Fibroblast of lung (primary cell): Measurements from ENCODE around the gene BMP4. TPM values are rescaled to one million over a fixed set of nuclear protein-coding genes. Genes with fewer than 3 reads are reported as not detected.

ENCODE experiments used
- DNase-seq, 2 donors: peaks; one replicate each; pipeline versions ENCODE4 v3.0.0 to v3.0.0-alpha.2; 2010; ENCODE audit warnings: low read depth in 2 of 2
- H2AFZ ChIP-seq: 2 replicates; pipeline ENCODE4 v1.5.1; 2012; ENCODE audit warnings: low read length, control low read depth, inconsistent platforms
- H3K27ac ChIP-seq: 2 replicates; pipeline ENCODE4 v1.5.1; 2011; ENCODE audit warnings: low read length, control low read depth; ENCODE audit not compliant: insufficient read depth
- H3K27me3 ChIP-seq: 2 replicates; pipeline ENCODE4 v1.5.1; 2011; ENCODE audit warnings: mild to moderate bottlenecking, low read length; ENCODE audit not compliant: control insufficient read depth, insufficient read depth
- H3K36me3 ChIP-seq: 2 replicates; pipeline ENCODE4 v1.5.1; 2011; ENCODE audit warnings: low read length; ENCODE audit not compliant: control insufficient read depth, insufficient read depth
- H3K4me1 ChIP-seq: 2 replicates; pipeline ENCODE4 v1.5.1; 2011; ENCODE audit warnings: low read length; ENCODE audit not compliant: control insufficient read depth, insufficient read depth; ENCODE audit errors: extremely low read depth
- H3K4me2 ChIP-seq: 2 replicates; pipeline ENCODE4 v1.5.1; 2011; ENCODE audit warnings: low read length, control low read depth; ENCODE audit not compliant: insufficient read depth; ENCODE audit errors: extremely low read depth
- H3K4me3 ChIP-seq, 4 experiments: fragments of 200-600 bp in 1 of 4; sonication (generic) in 1 of 4; replicated peaks in 1 of 4; 2 replicates each; pipeline ENCODE4 v1.5.1; 2011 to 2016; ENCODE audit warnings: low read length in 4 of 4, low read depth in 3 of 4, mild to moderate bottlenecking in 3 of 4, control low read depth in 2 of 4, inconsistent platforms in 1 of 4, mixed read lengths in 1 of 4; ENCODE audit not compliant: insufficient read depth in 1 of 4; ENCODE audit errors: control extremely low read depth in 1 of 4
- H3K79me2 ChIP-seq: 2 replicates; pipeline ENCODE4 v1.5.1; 2012; ENCODE audit warnings: mild to moderate bottlenecking, low read length, inconsistent platforms; ENCODE audit not compliant: control insufficient read depth, insufficient read depth
- H3K9ac ChIP-seq: 2 replicates; pipeline ENCODE4 v1.5.1; 2011; ENCODE audit warnings: mild to moderate bottlenecking, low read length, control low read depth; ENCODE audit not compliant: insufficient read depth
- H3K9me3 ChIP-seq: 2 replicates; pipeline ENCODE4 v1.5.1; 2012; ENCODE audit warnings: low read depth, low read length; ENCODE audit not compliant: control insufficient read depth, insufficient read depth
- H4K20me1 ChIP-seq: 2 replicates; pipeline ENCODE4 v1.5.1; 2011; ENCODE audit warnings: low read length; ENCODE audit not compliant: control insufficient read depth, insufficient read depth; ENCODE audit errors: extremely low read depth
- EZH2 ChIP-seq: IDR thresholded peaks from 2 replicates; pipeline ENCODE4 v1.5.1; 2012; ENCODE audit warnings: low read length, control low read depth, mild to moderate bottlenecking; ENCODE audit errors: missing control alignments
- polyA plus RNA-seq, 2 donors: library from polyadenylated mRNA; depleted of rRNA in 1 of 2; stranded (reverse) in 1 of 2; unstranded in 1 of 2; fragments of >200 nt; gene quantifications; 2 replicates each; pipeline ENCODE4 v1.2.1, GENCODE V29; 2011 to 2012; ENCODE audit warnings: missing spikeins in 1 of 2
- total RNA-seq: library from RNA; depleted of rRNA; stranded (reverse); fragments of >200 nt; gene quantifications from 2 replicates; pipeline ENCODE4 v1.2.1, GENCODE V29; 2014
- TF ChIP-seq, protein P1 (sequence below), 2 donors: IDR thresholded peaks in 1 of 2; conservative IDR thresholded peaks in 1 of 2; 1 replicate in 1 of 2; 2 replicates in 1 of 2; pipeline ENCODE4 v1.5.1; 2011 to 2012; ENCODE audit warnings: low read length in 2 of 2, control low read depth in 1 of 2, inconsistent platforms in 1 of 2, low read depth in 1 of 2, mild to moderate bottlenecking in 1 of 2

Gene BMP4
- total and polyA plus RNA-seq, 2 donors (not counting 1 experiment from before 2014, with no cell fraction given): 11.4 to 77.5 TPM

DNA sequence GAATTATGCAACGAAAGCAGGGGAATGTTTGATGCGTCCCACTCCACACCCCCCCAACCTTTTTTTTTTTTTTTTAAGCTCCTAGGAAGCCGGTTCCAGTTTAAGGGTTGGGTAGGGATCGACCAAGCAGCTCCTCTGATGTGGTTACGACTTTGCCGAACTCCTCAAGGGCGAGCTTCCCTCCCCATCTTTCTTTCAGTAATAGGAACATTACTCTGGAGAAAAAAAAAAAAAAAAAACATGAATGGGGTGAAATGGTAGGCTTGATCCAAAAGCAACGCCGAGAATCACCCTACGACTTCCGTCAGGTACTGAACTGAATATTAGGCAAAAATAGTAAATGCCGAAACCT, 9.6 kb downstream of the BMP4 start:
- no peaks in the 10 kb centered on the region for H3K27me3 ChIP-seq
- no peak overlapping the region for H3K4me3 ChIP-seq
- no peak for TF ChIP-seq EZH2
- TF ChIP-seq, protein P1, sequence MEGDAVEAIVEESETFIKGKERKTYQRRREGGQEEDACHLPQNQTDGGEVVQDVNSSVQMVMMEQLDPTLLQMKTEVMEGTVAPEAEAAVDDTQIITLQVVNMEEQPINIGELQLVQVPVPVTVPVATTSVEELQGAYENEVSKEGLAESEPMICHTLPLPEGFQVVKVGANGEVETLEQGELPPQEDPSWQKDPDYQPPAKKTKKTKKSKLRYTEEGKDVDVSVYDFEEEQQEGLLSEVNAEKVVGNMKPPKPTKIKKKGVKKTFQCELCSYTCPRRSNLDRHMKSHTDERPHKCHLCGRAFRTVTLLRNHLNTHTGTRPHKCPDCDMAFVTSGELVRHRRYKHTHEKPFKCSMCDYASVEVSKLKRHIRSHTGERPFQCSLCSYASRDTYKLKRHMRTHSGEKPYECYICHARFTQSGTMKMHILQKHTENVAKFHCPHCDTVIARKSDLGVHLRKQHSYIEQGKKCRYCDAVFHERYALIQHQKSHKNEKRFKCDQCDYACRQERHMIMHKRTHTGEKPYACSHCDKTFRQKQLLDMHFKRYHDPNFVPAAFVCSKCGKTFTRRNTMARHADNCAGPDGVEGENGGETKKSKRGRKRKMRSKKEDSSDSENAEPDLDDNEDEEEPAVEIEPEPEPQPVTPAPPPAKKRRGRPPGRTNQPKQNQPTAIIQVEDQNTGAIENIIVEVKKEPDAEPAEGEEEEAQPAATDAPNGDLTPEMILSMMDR (conservative IDR thresholded peaks at IDR 0.05 in 1 of 2, IDR thresholded peaks at IDR 0.05 in 1 of 2; ENCODE audit: low read depth in 1 of 2, low read length in 2 of 2): no peak

GRCh38 chr14:53946404-53947093, 10.1 kb downstream of the BMP4 start:
- no peak for DNase-seq
- no peaks in the 10 kb centered on the region for H3K79me2 ChIP-seq
- TF ChIP-seq EZH2: no peak
- TF ChIP-seq, protein P1 (conservative IDR thresholded peaks at IDR 0.05 in 1 of 2, IDR thresholded peaks at IDR 0.05 in 1 of 2; ENCODE audit: low read depth in 1 of 2, low read length in 2 of 2): no peak
- H3K9ac ChIP-seq: no peak overlapping the region
- no peaks in the 10 kb centered on the region for H3K9me3 ChIP-seq
- H4K20me1 ChIP-seq: no peaks in the 10 kb centered on the region
- H3K4me3 ChIP-seq: no peak overlapping the region
- no peaks in the 10 kb centered on the region for H3K4me1 ChIP-seq
- H2AFZ ChIP-seq: no peak overlapping the region
- no peaks in the 10 kb centered on the region for H3K27me3 ChIP-seq
- no peak overlapping the region for H3K27ac ChIP-seq
- H3K36me3 ChIP-seq: peaks cover 2% of the 10 kb centered on the region
- H3K4me2 ChIP-seq: no peak overlapping the region

More for the DNA sequence above, 9.6 kb downstream of the BMP4 start:
- no peak for DNase-seq
- no peaks in the 10 kb centered on the region for H3K9me3 ChIP-seq
- H4K20me1 ChIP-seq: no peaks in the 10 kb centered on the region
- H3K9ac ChIP-seq: no peak overlapping the region
- H3K79me2 ChIP-seq: no peaks in the 10 kb centered on the region
- no peaks in the 10 kb centered on the region for H3K4me1 ChIP-seq
- no peak overlapping the region for H3K4me2 ChIP-seq
- peaks cover 2% of the 10 kb centered on the region for H3K36me3 ChIP-seq
- no peak overlapping the region for H2AFZ ChIP-seq
- no peak overlapping the region for H3K27ac ChIP-seq

- no peaks in the 10 kb centered on the region for H3K79me2 ChIP-seq
- no peak overlapping the region for H3K9ac ChIP-seq
- TF ChIP-seq, protein P1 (conservative IDR thresholded peaks at IDR 0.05 in 1 of 2, IDR thresholded peaks at IDR 0.05 in 1 of 2; ENCODE audit: low read depth in 1 of 2, low read length in 2 of 2): no peak
- no peak for TF ChIP-seq EZH2
- no peak for DNase-seq
- H4K20me1 ChIP-seq: no peaks in the 10 kb centered on the region
- peaks cover 2% of the 10 kb centered on the region for H3K36me3 ChIP-seq
- H3K27ac ChIP-seq: no peak overlapping the region
- H3K27me3 ChIP-seq: no peaks in the 10 kb centered on the region
- no peak overlapping the region for H3K4me3 ChIP-seq
- no peaks in the 10 kb centered on the region for H3K4me1 ChIP-seq
- no peak overlapping the region for H2AFZ ChIP-seq
- no peak overlapping the region for H3K4me2 ChIP-seq
- H3K9me3 ChIP-seq: no peaks in the 10 kb centered on the region
Measured at GRCh38 chr14:53946071-53946403, 10.6 kb downstream of the BMP4 start.
